ENCODE results near the gene TMF1.

DNA sequence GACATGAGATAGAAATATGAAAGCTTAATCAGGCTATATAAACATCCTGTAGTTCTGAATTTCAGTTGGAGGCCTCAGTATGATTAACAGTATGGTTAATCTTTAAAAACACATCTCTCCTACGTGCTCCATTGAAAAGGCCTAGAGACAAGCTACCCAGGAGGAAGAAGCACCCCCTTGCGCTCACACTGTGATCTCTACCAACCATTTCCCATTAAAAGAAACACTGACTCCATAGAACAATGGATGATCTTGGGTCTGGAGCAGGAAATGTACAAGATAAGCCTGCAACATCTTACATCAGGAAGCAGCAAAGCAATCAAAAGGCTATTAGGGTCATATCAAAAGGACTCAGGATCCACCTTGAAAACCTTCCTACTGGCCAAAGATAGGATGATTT is 35.2 kb downstream of the TMF1 start:
- TF ChIP-seq GATA2 (IDR thresholded peaks at IDR 0.05; ENCODE audit: low read depth, low read length) (no peak), GATA3 (IDR thresholded peaks at IDR 0.05; ENCODE audit: low read depth, low read length) (no peak)
